Fibroblast of the aortic adventitia (primary cell): Measurements from ENCODE around the gene LYPD8. TPM values are rescaled to one million over a fixed set of nuclear protein-coding genes. Genes with fewer than 3 reads are reported as not detected.
"Not testable (repeated sequence)": the region's sequence is repeated elsewhere in the genome, so short reads cannot be mapped to it uniquely, and the experiment has no call there.

Experiments
- DNase-seq: peaks from one replicate; pipeline ENCODE4 v3.0.0-alpha.2; 2010; ENCODE audit warnings: low read depth
- H3K4me3 ChIP-seq: 2 replicates; pipeline ENCODE4 v1.5.1; 2011; ENCODE audit warnings: low read depth, mild to moderate bottlenecking, control low read depth, low read length, moderate library complexity
- CTCF ChIP-seq: IDR thresholded peaks from 2 replicates; pipeline ENCODE4 v1.5.1; 2011; ENCODE audit warnings: mild to moderate bottlenecking, low read length, control low read depth, inconsistent platforms; ENCODE audit not compliant: insufficient read depth
- total RNA-seq: library from RNA; depleted of rRNA; stranded (reverse); fragments of >200 nt; gene quantifications from 2 replicates; pipeline ENCODE4 v1.2.3, GENCODE V29; 2012; ENCODE audit warnings: low replicate concordance

The LYPD8 gene, protein sequence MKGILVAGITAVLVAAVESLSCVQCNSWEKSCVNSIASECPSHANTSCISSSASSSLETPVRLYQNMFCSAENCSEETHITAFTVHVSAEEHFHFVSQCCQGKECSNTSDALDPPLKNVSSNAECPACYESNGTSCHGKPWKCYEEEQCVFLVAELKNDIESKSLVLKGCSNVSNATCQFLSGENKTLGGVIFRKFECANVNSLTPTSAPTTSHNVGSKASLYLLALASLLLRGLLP
- total RNA-seq, result 0.27 TPM in 1 of 2 replicates, not detected in the other

DNA sequence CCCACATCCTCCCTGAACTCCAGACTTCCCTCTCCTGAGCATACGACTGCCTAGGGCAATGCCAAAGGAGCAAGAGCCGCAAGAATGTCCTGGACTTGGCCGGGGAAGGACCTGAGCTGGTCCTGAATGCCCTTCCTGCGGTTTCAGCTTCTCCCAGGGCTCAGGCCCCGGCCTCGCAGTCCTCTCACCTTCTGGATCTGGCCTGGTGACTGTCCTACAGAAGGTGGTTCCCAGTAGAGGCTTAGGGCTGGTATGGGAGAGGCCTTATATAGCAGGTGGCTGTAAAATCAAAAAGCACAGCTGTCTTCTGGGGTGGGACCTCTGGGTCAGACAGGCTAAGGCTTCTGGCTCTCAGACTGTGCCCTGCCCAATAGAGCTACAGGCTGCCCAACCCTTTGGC is at the start of gene LYPD8:
Gene LYPD8 (minus strand): TSS at position 243 of the 400 bp plus-strand sequence. CDS start 4,678 bp downstream, outside the sequence.
- H3K4me3 ChIP-seq, result no peak within 1 kb of the TSS
- DNase-seq, result no peak
- TF ChIP-seq CTCF, result no peak

DNA sequence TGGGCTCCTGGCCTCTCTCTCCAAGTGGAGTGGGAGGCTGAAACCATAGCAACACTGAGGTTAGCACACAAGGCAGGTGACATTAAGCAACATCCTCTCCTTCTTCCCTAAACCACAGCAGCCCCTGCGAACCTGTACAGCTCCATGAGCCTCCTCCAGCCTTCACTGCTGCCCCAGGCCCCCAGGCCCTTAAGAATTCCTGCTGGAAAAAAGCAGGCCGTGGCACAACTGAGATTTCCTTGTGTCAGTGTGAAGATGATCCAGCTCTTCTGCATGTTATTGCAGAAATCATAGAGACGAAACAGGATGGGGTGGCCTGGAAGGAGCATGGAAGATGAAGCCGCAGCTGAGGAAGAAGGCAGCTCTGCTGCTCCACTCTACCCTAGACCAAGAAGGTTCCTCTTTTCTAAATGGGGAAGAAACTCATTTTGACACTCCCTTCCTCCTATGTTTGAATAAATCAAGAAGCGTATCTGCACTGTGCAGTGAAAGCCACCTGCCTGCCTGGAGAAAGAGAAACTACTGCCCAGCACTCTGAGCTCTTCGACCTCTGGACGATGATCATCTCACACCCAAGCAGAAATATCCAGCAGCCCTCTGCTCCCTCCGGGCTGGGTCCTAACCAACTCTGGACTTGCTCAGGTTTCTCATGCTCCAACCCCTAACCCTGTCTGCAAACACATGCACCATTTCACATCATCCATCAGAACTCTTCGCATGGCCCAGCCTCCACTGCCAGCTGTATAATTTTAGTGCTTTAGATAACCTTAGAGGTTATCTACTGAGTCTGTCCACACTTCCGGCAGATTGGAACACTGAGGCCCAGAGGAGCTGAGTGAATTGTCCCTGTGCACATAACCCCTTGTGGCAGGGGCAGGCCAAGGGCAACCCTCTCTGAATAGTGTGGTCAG is 49.5 kb upstream of the LYPD8 start:
- TF ChIP-seq CTCF, result no peak
- no peak for DNase-seq
- H3K4me3 ChIP-seq, result no peak overlapping the region

DNA sequence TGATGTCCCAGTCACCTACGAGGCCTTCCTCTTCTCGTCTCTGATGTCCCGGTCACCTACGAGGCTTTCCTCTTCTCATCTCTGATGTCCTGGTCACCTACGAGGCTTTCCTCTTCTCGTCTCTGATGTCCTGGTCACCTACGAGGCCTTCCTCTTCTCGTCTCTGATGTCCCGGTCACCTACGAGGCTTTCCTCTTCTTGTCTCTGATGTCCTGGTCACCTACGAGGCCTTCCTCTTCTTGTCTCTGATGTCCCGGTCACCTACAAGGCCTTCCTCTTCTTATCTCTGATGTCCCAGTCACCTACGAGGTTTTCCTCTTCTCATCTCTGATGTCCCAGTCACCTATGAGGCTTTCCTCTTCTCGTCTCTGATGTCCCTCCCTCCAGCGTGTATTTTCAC is 47.9 kb upstream of the LYPD8 start:
- H3K4me3 ChIP-seq, DNase-seq: not testable (repeated sequence)

GRCh38 chr1:248802454-248802853 is 46.9 kb upstream of the LYPD8 start:
- H3K4me3 ChIP-seq, result no peak overlapping the region
- DNase-seq, result no peak
- TF ChIP-seq CTCF, result no peak

DNA sequence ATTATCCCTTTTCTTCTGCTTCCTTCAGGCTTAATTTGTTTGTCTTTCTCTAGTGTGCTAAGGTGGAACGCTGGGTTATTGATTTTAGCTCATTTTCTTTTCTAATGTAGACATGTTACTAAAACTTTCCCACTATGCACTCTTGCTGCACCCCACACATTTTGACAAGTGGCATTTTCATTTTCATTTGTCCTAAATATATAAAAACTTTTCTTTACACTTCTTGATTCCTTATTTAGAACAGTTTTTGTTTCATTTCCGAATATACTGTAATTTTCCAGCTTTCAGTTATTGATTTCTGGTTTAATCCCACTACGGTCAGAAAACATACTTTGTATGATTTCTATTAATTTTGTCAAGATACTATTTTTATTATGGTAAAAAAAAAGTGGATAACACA is 44.9 kb upstream of the LYPD8 start:
- no peak overlapping the region for H3K4me3 ChIP-seq
- no peak for DNase-seq
- no peak for TF ChIP-seq CTCF

DNA sequence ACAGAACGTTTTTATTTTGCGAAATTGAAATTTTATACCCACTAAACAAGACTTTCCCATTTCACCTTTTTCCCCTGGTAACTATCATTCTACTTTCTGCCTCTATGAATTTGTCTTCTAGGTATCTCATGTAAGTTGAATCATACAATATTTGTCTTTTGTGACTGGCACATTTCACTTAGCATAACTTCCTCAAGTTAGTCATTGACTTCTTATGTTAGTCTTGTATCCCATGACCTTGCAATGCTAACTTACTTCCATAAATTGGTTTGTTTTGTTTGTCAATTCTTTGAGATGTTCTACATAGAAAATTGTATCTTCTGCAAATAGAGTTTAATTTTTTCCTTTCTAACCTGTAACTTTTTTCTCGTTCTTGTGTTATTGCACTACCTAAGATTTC is 43.2 kb upstream of the LYPD8 start:
- DNase-seq, result no peak
- no peak for TF ChIP-seq CTCF
- H3K4me3 ChIP-seq, result no peak overlapping the region

GRCh38 chr1:248794663-248795062 is 39.1 kb upstream of the LYPD8 start:
- not testable (repeated sequence) for DNase-seq

GRCh38 chr1:248793592-248793991 is 38.0 kb upstream of the LYPD8 start:
- H3K4me3 ChIP-seq, result no peak overlapping the region
- DNase-seq, result no peak
- TF ChIP-seq CTCF, result no peak

More at GRCh38 chr1:248794663-248795062, 39.1 kb upstream of the LYPD8 start:
- not testable (repeated sequence) for H3K4me3 ChIP-seq
